Measurements from ENCODE around the gene CCL24. TPM values are rescaled to one million over a fixed set of nuclear protein-coding genes. Genes with fewer than 3 reads are reported as not detected.

The CCL24 gene
- total and polyA plus RNA-seq, 2 donors (not counting 3 experiments of a cell fraction or from before 2014, with no cell fraction given): not detected

GRCh38 chr7:75854233-75854632 lies 40.6 kb upstream of the CCL24 start:
- Histone ChIP-seq H3K9me3 (replicated peaks; ENCODE audit: control insufficient read depth, insufficient read depth, low read length) (no peaks in the 10 kb centered on the region), H4K20me1 (replicated peaks; ENCODE audit: control insufficient read depth, extremely low read depth, insufficient read depth, low read length) (no peaks in the 10 kb centered on the region), H3K4me1 (ENCODE audit: control insufficient read depth, extremely low read depth, insufficient read depth, low read length) (no peaks in the 10 kb centered on the region), H3K9me1 (replicated peaks; ENCODE audit: control insufficient read depth, extremely low read depth, insufficient read depth, low read length) (no peaks in the 10 kb centered on the region), H3K27ac (ENCODE audit: insufficient read depth, low read depth, low read length) (no peak overlapping the region), H3K9ac (replicated peaks; ENCODE audit: extremely low read depth, insufficient read depth, low read length) (no peak overlapping the region), H3K4me3 (replicated peaks in 1 of 3; ENCODE audit: insufficient read depth in 1 of 3, low read depth in 1 of 3, low read length in 3 of 3) (no peak overlapping the region), H3K4me2 (ENCODE audit: insufficient read depth, low read length) (no peak overlapping the region), H3K36me3 (ENCODE audit: control insufficient read depth in 2 of 2, extremely low read depth in 1 of 2, insufficient read depth in 2 of 2, low read length in 2 of 2) (no peaks in the 10 kb centered on the region), H3K27me3 (ENCODE audit: control insufficient read depth in 2 of 2, insufficient read depth in 2 of 2, low read length in 2 of 2) (no peaks in the 10 kb centered on the region), H3K79me2 (ENCODE audit: control insufficient read depth, insufficient read depth, low read length) (no peaks in the 10 kb centered on the region), H2AFZ (ENCODE audit: low read depth, low read length) (no peak overlapping the region)
- DNase-seq (ENCODE audit: low read depth, low spot score) (no peak), FAIRE-seq (no peak)
- no peak for TF ChIP-seq MAX (IDR thresholded peaks at IDR 0.05; ENCODE audit: insufficient read depth, insufficient read length)
- no peak for TF ChIP-seq CTCF (IDR thresholded peaks at IDR 0.05; ENCODE audit: extremely low read depth in 1 of 2, insufficient read depth in 1 of 2, low read depth in 1 of 2, low read length in 2 of 2)
- no peak for TF ChIP-seq POLR2AphosphoS5 (IDR thresholded peaks at IDR 0.05; ENCODE audit: insufficient read depth, low read depth, low read length)
- TF ChIP-seq EZH2 (IDR thresholded peaks at IDR 0.05; ENCODE audit: borderline replicate concordance, low read depth, low read length, severe bottlenecking): no peak
- TF ChIP-seq MYC (IDR thresholded peaks at IDR 0.05; ENCODE audit: low read depth, low read length): no peak
- no peak for TF ChIP-seq POLR2A (IDR thresholded peaks at IDR 0.05; ENCODE audit: low read depth, low read length)
- no peak for TF ChIP-seq FOS (IDR thresholded peaks at IDR 0.05; ENCODE audit: borderline replicate concordance, insufficient read depth, low read length)
- no peak for TF ChIP-seq JUN (IDR thresholded peaks at IDR 0.05; ENCODE audit: borderline replicate concordance, insufficient read depth, insufficient read length, low read depth)
- no peak for TF ChIP-seq GATA2 (IDR thresholded peaks at IDR 0.05; ENCODE audit: insufficient read depth, insufficient read length, low read depth, low read length)
- dilution Hi-C loops (cut with MboI; ENCODE audit: extremely low pct_ligation_motif_present, low sequenced_read_pairs) (no loop called here), intact Hi-C loops (cut with micrococcal nuclease) (no loop called here)
- ChIA-PET CTCF (interaction anchor here (0.6 to 1.2 kb wide), 2 partner anchors 166 to 241 kb away, joined by 3 to 5 read pairs; no protein-coding TSS in a partner anchor), POLR2A (no interaction called here)
- no TSS peak for BruUV-seq (replicated peaks)

Data from endothelial cell of umbilical vein (primary cell).